ENCODE data around the gene DOCK8.

GRCh38 chr9:488448-488847, 273.8 kb downstream of the DOCK8 start:
- TF ChIP-seq CTCF (IDR thresholded peaks at IDR 0.05) (no peak), POLR2A (IDR thresholded peaks at IDR 0.05) (no peak)

All from uterus (tissue), 2 donors.